ENCODE results near the gene TMEM127. TPM values are rescaled to one million over a fixed set of nuclear protein-coding genes. Genes with fewer than 3 reads are reported as not detected.
"Not testable (repeated sequence)": the region's sequence is repeated elsewhere in the genome, so short reads cannot be mapped to it uniquely, and the experiment has no call there.

Gene TMEM127
- polyA plus RNA-seq, 6 donors from 2014 or later, result 37.8 to 52.0 (median 40.1) TPM

DNA sequence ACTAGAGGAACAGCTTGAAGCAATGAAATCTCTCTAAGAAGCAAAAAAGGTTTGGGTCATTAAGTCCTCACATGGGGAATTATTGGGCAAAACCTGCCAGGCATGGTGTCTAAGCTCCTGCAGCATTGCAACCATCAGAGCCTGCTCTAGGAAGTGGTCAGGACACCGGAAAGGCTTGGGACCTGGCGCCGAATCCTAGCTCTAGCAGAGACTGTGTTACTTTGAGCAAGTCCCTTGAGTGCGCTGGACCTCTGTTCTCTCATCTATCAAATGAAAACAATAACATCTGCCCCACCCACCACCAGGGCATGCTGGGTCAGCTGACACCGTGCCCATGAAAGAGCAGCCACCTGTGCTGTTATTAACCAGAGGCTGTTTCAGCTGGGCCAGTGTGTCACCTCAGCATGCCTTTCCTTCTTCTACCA, 6.3 kb downstream of the TMEM127 start:
- no peaks in the 10 kb centered on the region for H3K27me3 Mint-ChIP-seq
- peak overlapping the region; percentile 38 to 85 (median 70) for H3K4me3 Mint-ChIP-seq
- peak; percentile 51 to 55 for ATAC-seq (ENCODE audit: low read depth in 2 of 2)
- H3K27ac Mint-ChIP-seq, result peak overlapping the region; percentile 79 to 96 (median 92)
- DNase-seq, result peak; percentile 23
- no peaks in the 10 kb centered on the region for H3K9me3 Mint-ChIP-seq
- peaks cover 55 to 94% (median 78%) of the 10 kb centered on the region in 3 donors for H3K4me1 Mint-ChIP-seq
- peaks cover 0 to under 1% of the 10 kb centered on the region in 2 donors for H3K36me3 Mint-ChIP-seq

DNA sequence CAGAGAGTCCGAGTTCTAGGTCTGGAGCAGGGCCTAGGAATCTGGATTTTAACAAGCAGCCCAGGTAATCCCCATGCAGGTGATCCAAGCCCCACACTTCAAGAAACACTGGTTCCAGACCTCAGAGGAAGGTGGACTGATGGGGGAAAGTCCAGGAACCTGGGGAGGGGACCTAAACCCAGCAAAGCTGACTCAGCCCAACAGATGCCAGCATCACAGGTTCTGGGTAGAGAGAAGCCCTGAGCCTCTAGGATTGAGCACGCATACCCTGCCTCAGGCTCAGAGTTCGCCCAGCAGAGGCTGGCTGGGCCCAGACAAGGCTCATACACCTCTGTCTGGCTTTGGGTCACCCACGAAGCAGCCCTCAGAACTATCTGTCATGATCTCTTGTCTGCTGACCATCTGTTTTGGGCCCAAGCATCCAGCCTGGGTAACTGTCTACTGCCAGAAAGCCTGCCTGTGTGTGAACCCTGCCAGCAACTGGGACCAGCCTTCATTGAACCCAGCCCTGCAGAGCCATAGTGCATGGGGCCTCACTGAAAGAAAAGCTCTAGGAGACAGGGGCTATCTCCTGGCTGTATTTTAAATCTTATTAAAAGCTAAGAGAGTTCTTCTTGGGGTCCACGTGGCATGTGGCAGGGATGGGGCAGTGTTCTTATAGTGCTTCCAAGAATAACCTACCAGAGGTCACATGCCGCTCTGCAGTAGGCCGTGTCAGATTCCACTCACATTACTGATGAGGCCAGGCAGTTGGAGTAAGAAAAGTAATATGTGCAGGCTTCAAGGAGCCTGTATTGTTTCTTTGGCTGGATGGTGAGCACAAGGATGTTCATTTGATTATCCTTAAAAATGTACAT, 7.4 kb downstream of the TMEM127 start:
- Mint-ChIP-seq H3K36me3 (peaks cover 7 to 12% of the 10 kb centered on the region in 2 donors), H3K9me3 (no peaks in the 10 kb centered on the region), H3K4me1 (peaks cover 55 to 93% (median 78%) of the 10 kb centered on the region in 3 donors), H3K27ac (peak overlapping the region; percentile 71 to 96 (median 92)), H3K4me3 (peak overlapping the region in 7 of 8 donors; percentile 40 to 87 (median 81)), H3K27me3 (no peaks in the 10 kb centered on the region)
- ATAC-seq (ENCODE audit: low read depth in 2 of 2) (no peak), DNase-seq (no peak)

DNA sequence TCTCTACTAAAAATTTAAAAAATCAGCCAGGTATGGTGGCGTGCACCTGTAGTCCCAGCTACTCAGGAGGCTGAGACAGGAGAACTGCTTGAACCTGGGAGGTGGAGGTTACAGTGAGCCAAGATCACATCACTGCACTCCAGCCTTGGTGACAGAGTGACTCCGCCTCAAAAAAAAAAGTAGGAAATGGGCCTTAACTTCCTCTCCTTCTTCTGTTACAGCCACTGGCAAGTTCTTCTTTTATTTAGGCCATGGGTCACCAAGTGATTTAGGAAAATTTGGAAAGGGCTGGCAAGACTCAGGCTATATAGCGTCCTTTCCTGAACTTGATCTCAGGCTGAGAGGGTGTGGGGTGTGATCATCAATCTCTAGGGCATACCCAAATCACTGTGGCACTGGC, 8.1 kb downstream of the TMEM127 start:
- Mint-ChIP-seq H3K27ac (peak overlapping the region; percentile 47 to 99 (median 87)), H3K36me3 (peaks cover 8 to 17% of the 10 kb centered on the region in 2 donors), H3K4me3 (peak overlapping the region; percentile 6 to 87 (median 82)), H3K4me1 (peaks cover 55 to 90% (median 79%) of the 10 kb centered on the region in 3 donors)
- not testable (repeated sequence) for DNase-seq; H3K27me3 Mint-ChIP-seq; H3K9me3 Mint-ChIP-seq; ATAC-seq (ENCODE audit: low read depth in 2 of 2)

GRCh38 chr2:96256611-96257113, 9.1 kb downstream of the TMEM127 start:
- Mint-ChIP-seq H3K27me3 (no peaks in the 10 kb centered on the region), H3K27ac (peak overlapping the region; percentile 82 to 99 (median 95)), H3K4me3 (peak overlapping the region; percentile 62 to 87 (median 82)), H3K4me1 (peaks cover 55 to 82% (median 79%) of the 10 kb centered on the region in 3 donors), H3K9me3 (no peaks in the 10 kb centered on the region), H3K36me3 (peaks cover 15 to 26% of the 10 kb centered on the region in 2 donors)
- peak; percentile 35 for DNase-seq
- peak; percentile 55 to 60 for ATAC-seq (ENCODE audit: low read depth in 2 of 2)

DNA sequence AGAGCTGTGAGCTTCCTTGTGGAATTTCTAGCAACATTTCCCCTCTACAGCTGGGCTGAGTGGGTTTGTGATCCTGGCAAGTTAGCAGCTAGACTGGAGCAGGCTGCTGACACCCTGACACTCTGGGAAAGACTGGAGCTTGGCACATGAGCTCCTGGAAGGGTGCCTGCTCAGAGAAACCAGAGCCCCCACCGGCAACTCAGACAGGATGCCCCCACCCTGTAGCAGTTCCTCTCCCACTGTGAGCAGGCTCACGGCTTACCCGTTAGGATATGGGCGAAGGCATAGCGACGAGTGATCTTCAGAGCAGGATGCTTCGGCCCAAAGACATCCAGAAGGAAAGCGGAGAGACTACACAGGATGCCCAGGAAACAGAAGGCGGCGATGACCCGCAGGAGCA, 11.2 kb downstream of the TMEM127 start:
- no peaks in the 10 kb centered on the region for H3K27me3 Mint-ChIP-seq
- H3K27ac Mint-ChIP-seq, result peak overlapping the region in 4 of 6 donors; percentile 16 to 77 (median 58)
- H3K4me1 Mint-ChIP-seq, result peaks cover 49 to 70% (median 67%) of the 10 kb centered on the region in 3 donors
- no peaks in the 10 kb centered on the region for H3K9me3 Mint-ChIP-seq
- DNase-seq (no peak), ATAC-seq (ENCODE audit: low read depth in 2 of 2) (no peak)
- H3K4me3 Mint-ChIP-seq, result no peak overlapping the region
- peaks cover 21 to 26% of the 10 kb centered on the region in 2 donors for H3K36me3 Mint-ChIP-seq

DNA sequence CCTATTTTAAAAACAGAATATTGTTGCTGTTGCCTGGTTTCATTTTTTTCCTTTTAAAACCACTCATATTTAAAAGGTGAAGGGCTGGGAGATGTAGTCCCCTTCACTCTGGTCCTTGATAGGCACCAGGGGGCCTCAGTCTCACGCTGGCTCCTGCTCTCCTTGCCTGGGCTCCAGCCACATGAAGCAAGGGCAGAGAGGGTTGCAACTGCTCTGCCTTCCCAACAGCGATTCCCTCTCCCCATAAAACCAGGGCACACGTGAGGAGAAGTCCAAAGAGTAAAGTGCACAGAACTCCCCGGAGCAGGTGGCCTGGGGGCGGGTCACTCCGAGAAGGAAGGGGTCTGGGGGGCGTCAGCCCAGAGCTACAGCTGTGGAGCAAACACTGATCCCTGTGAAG, 12.8 kb downstream of the TMEM127 start:
- Mint-ChIP-seq H3K27ac (peak overlapping the region in 2 of 6 donors; percentile 77 to 85), H3K4me3 (no peak overlapping the region), H3K9me3 (no peaks in the 10 kb centered on the region), H3K36me3 (peaks cover 21 to 26% of the 10 kb centered on the region in 2 donors), H3K4me1 (peaks cover 37 to 55% (median 52%) of the 10 kb centered on the region in 3 donors), H3K27me3 (no peaks in the 10 kb centered on the region)
- DNase-seq, result no peak
- no peak for ATAC-seq (ENCODE audit: low read depth in 2 of 2)

- peak overlapping the region in 1 of 8 donors; percentile 22 for H3K4me3 Mint-ChIP-seq
- ATAC-seq (ENCODE audit: low read depth in 2 of 2), result no peak
Measured at GRCh38 chr2:96252526-96252925, 13.3 kb downstream of the TMEM127 start.

DNA sequence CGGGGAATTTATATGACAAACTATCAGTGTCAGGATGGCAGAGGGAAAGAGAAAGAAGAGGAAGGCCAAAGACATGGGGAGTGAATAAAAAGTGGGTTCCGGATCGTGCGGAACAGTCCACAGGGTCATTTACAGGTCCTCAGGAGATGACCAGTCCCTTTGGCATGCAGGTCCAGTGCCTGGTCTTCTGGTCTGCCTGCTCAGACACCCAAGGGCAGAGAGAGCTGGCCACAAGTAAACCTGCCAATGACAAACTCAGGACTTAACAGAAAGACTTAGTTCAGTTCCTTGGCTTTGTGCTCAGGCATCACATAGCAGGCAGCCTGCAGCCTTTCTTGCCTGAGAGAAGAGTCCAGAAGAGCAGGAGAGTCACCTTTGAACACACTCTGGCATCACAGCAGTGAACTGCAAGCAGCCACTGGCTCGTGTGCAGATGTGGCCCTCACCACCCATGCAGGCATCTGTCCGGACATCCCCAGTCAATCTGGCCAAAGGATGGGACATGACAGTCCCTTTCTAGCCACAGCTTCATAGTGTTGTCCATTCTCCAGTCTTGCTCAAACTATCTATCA, 14.0 kb downstream of the TMEM127 start:
- Mint-ChIP-seq H3K36me3 (peaks cover 21 to 26% of the 10 kb centered on the region in 2 donors), H3K27me3 (no peaks in the 10 kb centered on the region), H3K4me3 (peak overlapping the region in 1 of 8 donors; percentile 10), H3K9me3 (no peaks in the 10 kb centered on the region), H3K4me1 (peaks cover 40 to 53% (median 47%) of the 10 kb centered on the region in 3 donors), H3K27ac (peak overlapping the region in 1 of 6 donors; percentile 78)
- ATAC-seq (ENCODE audit: low read depth in 2 of 2), result no peak
- DNase-seq, result no peak

More at GRCh38 chr2:96252526-96252925, 13.3 kb downstream of the TMEM127 start:
- Mint-ChIP-seq H3K36me3 (peaks cover 21 to 26% of the 10 kb centered on the region in 2 donors), H3K27ac (peak overlapping the region in 3 of 6 donors; percentile 23 to 78 (median 77)), H3K4me1 (peaks cover 39 to 55% (median 49%) of the 10 kb centered on the region in 3 donors), H3K9me3 (no peaks in the 10 kb centered on the region), H3K27me3 (no peaks in the 10 kb centered on the region)
- DNase-seq, result no peak

- peaks cover 41 to 51% (median 44%) of the 10 kb centered on the region in 3 donors for H3K4me1 Mint-ChIP-seq
- no peaks in the 10 kb centered on the region for H3K27me3 Mint-ChIP-seq
- no peak for ATAC-seq (ENCODE audit: low read depth in 2 of 2)
- H3K36me3 Mint-ChIP-seq, result peaks cover 27 to 33% of the 10 kb centered on the region in 2 donors
- no peak for DNase-seq
- H3K9me3 Mint-ChIP-seq, result peaks cover 0 to 5% (median 0%) of the 10 kb centered on the region in 7 donors
- peak overlapping the region; percentile 6 to 92 (median 70) for H3K27ac Mint-ChIP-seq
- H3K4me3 Mint-ChIP-seq, result no peak overlapping the region
Measured at GRCh38 chr2:96250188-96250587, 15.6 kb downstream of the TMEM127 start.

GRCh38 chr2:96249654-96250053, 16.1 kb downstream of the TMEM127 start:
- Mint-ChIP-seq H3K27me3 (no peaks in the 10 kb centered on the region), H3K36me3 (peaks cover 27 to 33% of the 10 kb centered on the region in 2 donors), H3K9me3 (peaks cover 0 to 5% (median 0%) of the 10 kb centered on the region in 7 donors), H3K4me1 (peaks cover 40 to 51% (median 45%) of the 10 kb centered on the region in 3 donors), H3K27ac (peak overlapping the region in 3 of 6 donors; percentile 48 to 58 (median 58)), H3K4me3 (no peak overlapping the region)
- no peak for ATAC-seq (ENCODE audit: low read depth in 2 of 2)
- no peak for DNase-seq

DNA sequence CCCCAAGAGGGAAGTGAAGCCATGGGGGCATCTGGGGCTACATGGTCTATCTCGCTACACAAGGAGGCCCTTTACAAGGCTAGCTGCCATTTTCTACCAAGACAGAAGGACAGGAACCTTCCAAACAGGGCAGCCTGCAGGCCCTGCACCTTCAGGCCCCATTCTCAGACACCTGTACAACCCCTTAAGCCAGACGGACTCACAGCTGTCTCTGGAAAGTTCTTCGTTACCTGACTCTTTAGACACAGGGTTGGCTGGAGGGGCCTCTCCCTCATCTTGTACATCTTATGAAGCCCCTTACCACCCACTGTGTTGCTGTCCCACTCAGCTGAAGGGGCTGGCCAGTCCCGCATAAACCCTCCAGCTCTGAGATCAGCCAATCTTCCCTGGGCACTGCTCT, 17.2 kb downstream of the TMEM127 start:
- no peak for DNase-seq
- no peak overlapping the region for H3K27ac Mint-ChIP-seq
- H3K27me3 Mint-ChIP-seq, result no peaks in the 10 kb centered on the region
- H3K4me1 Mint-ChIP-seq, result peaks cover 36 to 44% (median 36%) of the 10 kb centered on the region in 3 donors
- H3K9me3 Mint-ChIP-seq, result peaks cover 0 to 5% (median 0%) of the 10 kb centered on the region in 7 donors
- ATAC-seq (ENCODE audit: low read depth in 2 of 2), result no peak
- peaks cover 22 to 23% of the 10 kb centered on the region in 2 donors for H3K36me3 Mint-ChIP-seq
- H3K4me3 Mint-ChIP-seq, result peak overlapping the region in 1 of 8 donors; percentile 54

- DNase-seq (no peak), ATAC-seq (ENCODE audit: low read depth in 2 of 2) (no peak)
- Mint-ChIP-seq H3K4me3 (peak overlapping the region in 1 of 8 donors; percentile 29), H3K27ac (peak overlapping the region in 3 of 6 donors; percentile 8 to 57 (median 38)), H3K4me1 (peaks cover 33 to 44% (median 34%) of the 10 kb centered on the region in 3 donors), H3K36me3 (peaks cover 17 to 19% of the 10 kb centered on the region in 2 donors), H3K27me3 (no peaks in the 10 kb centered on the region), H3K9me3 (peaks cover 0 to 5% (median 0%) of the 10 kb centered on the region in 7 donors)
Measured at GRCh38 chr2:96247896-96248295, 17.9 kb downstream of the TMEM127 start.

DNA sequence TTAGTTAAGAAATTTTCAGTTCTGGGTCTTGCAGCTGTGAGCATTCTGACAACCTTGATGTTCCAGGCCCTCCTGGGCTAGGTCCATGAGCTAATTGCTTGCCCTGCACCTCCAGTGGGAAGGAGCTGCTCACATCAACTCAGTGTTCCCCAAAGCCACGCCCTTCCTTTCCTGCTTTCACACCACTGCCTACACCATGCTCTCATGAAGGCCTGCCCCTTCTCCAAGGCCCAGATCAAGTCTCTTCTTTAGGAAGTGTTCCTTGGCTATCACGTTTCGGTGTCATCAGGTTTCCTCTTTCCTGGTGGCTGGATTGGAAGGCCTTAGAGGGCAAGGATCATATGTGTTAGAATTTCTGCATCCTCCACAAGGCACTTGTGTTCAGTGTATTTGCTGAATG, 18.8 kb downstream of the TMEM127 start:
- no peak for DNase-seq
- H3K4me1 Mint-ChIP-seq, result peaks cover 42 to 52% (median 42%) of the 10 kb centered on the region in 3 donors
- H3K36me3 Mint-ChIP-seq, result peaks cover 8 to 12% of the 10 kb centered on the region in 2 donors
- peak overlapping the region in 3 of 6 donors; percentile 22 to 91 (median 78) for H3K27ac Mint-ChIP-seq
- H3K27me3 Mint-ChIP-seq, result no peaks in the 10 kb centered on the region
- no peak overlapping the region for H3K4me3 Mint-ChIP-seq
- ATAC-seq (ENCODE audit: low read depth in 2 of 2), result no peak
- peaks cover 0 to 5% (median 0%) of the 10 kb centered on the region in 7 donors for H3K9me3 Mint-ChIP-seq
